Activated T-helper 17 cell treated with anti-CD3 and anti-CD28 coated beads, Interleukin-2, amount 50 U/mL, for 72 hours (primary cell): ENCODE results near the gene EQTN. TPM values are rescaled to one million over a fixed set of nuclear protein-coding genes. Genes with fewer than 3 reads are reported as not detected.

Experiments used
- ATAC-seq: fragments of 150-1000 bp; cut with Tn5 transposase; replicated peaks from 2 replicates; pipeline ENCODE4 v1.10.0; 2021; ENCODE audit warnings: mild to moderate bottlenecking, moderate library complexity
- H3K27ac Mint-ChIP-seq: one replicate; pipeline ENCODE4 v1.8.0; 2022; ENCODE audit warnings: mixed read lengths
- H3K27me3 Mint-ChIP-seq: one replicate; pipeline ENCODE4 v1.8.0; 2022; ENCODE audit warnings: mixed read lengths
- H3K36me3 Mint-ChIP-seq: one replicate; pipeline ENCODE4 v1.8.0; 2022; ENCODE audit warnings: low read depth, mild to moderate bottlenecking, mixed read lengths
- H3K4me1 Mint-ChIP-seq: one replicate; pipeline ENCODE4 v1.8.0; 2022; ENCODE audit warnings: mixed read lengths
- H3K4me3 Mint-ChIP-seq: one replicate; pipeline ENCODE4 v1.8.0; 2022; ENCODE audit warnings: mild to moderate bottlenecking, mixed read lengths
- H3K9me3 Mint-ChIP-seq: one replicate; pipeline ENCODE4 v1.8.0; 2022; ENCODE audit warnings: mixed read lengths
- total RNA-seq, 2 donors: library from RNA; stranded (reverse); gene quantifications; one replicate each; pipeline ENCODE4 v1.2.3, GENCODE V29; 2022

EQTN gene
- total RNA-seq: not detected

DNA sequence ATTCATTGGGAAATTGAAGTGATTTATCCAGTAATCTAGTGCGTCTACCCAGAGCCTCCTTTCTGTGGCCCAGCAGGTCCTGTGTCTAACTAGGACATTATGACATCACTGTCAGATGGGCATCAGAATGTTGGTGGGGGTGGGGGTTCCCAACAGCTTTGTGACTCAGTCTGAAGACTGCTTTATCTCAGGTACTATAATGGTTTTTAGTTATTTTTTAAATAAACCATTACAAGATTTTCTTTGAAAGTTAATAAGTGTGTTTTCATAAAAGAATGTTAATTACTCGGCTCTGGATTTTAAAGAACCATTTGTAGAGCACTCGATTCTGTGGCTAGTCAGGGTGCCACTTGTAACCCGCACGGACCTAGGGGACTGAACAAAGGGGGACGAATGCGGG lies at the start of gene EQTN:
Gene EQTN, minus strand, starts transcription at position 101 of the 400 bp plus-strand sequence. Its CDS starts 95 bp downstream, at position 6.
- H3K4me1 Mint-ChIP-seq: no peaks in the 10 kb centered on the region
- ATAC-seq: no peak
- no peak within 1 kb of the TSS for H3K27ac Mint-ChIP-seq
- no peak within 1 kb of the TSS for H3K4me3 Mint-ChIP-seq
- no peaks in the 10 kb centered on the region for H3K36me3 Mint-ChIP-seq
- peaks cover 4% of the 10 kb centered on the region for H3K27me3 Mint-ChIP-seq
- no peaks in the 10 kb centered on the region for H3K9me3 Mint-ChIP-seq

DNA sequence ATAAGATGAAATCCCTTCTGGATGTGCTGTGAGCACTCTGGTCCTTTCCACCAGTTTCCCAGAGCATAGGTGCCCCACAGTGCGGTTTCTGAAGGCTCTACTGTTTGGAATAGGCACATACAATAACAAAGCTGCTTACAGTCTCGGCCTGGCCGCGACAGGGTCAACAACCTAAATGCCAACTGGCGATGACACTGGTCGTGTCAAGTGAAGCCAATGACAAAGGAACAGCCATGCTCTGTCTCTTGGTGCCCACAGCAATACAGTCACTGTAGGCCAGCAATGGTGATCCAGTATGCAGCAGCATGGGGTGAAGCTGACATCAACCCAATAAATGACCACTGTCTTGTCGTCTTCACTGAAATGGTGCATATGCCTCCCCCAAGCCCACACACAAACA lies 47.8 kb upstream of the EQTN start:
- Mint-ChIP-seq H3K4me3 (no peak overlapping the region), H3K36me3 (no peaks in the 10 kb centered on the region), H3K4me1 (no peaks in the 10 kb centered on the region), H3K27me3 (no peaks in the 10 kb centered on the region), H3K27ac (no peak overlapping the region), H3K9me3 (no peaks in the 10 kb centered on the region)
- ATAC-seq: no peak

DNA sequence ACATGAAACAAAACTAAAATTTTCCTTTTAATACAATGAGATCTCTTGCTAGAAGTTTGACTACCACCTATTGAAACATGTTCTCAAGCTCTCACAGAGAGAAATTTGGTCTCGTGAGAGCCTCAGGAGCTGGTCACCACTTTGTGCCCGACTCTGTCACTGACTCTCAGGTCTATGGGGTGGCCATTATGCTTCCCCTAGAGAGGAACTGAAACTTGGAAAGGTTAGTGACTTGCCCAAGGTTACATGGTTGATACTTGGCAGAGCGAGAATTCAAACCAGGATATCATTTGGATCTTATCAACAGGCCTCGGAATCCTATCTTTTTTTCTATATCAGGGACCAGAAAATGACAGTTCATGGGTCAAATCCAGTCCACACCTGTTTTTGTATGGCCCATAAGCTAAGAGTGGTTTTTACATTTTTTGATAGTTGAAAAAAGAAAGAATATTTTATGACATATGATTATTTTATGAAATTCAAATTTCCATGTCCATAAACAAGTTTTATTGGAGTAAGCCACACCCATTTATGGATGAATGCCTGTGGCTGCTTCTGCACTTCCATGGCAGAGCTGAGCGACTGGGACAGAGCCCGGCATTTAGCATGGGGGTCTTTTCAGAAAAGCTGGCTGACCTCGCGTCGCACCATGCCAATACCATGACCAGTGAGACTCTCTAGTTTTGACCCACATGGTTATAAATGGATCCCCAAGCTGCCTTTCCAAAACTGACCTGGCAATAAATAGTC lies 44.8 kb upstream of the EQTN start:
- Mint-ChIP-seq H3K27ac (no peak overlapping the region), H3K36me3 (no peaks in the 10 kb centered on the region), H3K4me3 (no peak overlapping the region), H3K9me3 (no peaks in the 10 kb centered on the region), H3K27me3 (no peaks in the 10 kb centered on the region), H3K4me1 (no peaks in the 10 kb centered on the region)
- ATAC-seq: no peak

- Mint-ChIP-seq H3K27me3 (no peaks in the 10 kb centered on the region), H3K4me3 (no peak overlapping the region), H3K4me1 (no peaks in the 10 kb centered on the region), H3K36me3 (no peaks in the 10 kb centered on the region), H3K27ac (no peak overlapping the region), H3K9me3 (no peaks in the 10 kb centered on the region)
- no peak for ATAC-seq
Measured at GRCh38 chr9:27340961-27341511, 44.1 kb upstream of the EQTN start.

GRCh38 chr9:27340285-27340674 lies 43.3 kb upstream of the EQTN start:
- Mint-ChIP-seq H3K9me3 (no peaks in the 10 kb centered on the region), H3K36me3 (no peaks in the 10 kb centered on the region), H3K4me3 (no peak overlapping the region), H3K4me1 (no peaks in the 10 kb centered on the region), H3K27ac (no peak overlapping the region), H3K27me3 (no peaks in the 10 kb centered on the region)
- no peak for ATAC-seq

GRCh38 chr9:27339661-27340284 lies 42.8 kb upstream of the EQTN start:
- H3K36me3 Mint-ChIP-seq: no peaks in the 10 kb centered on the region
- no peak overlapping the region for H3K27ac Mint-ChIP-seq
- no peak overlapping the region for H3K4me3 Mint-ChIP-seq
- no peaks in the 10 kb centered on the region for H3K4me1 Mint-ChIP-seq
- no peaks in the 10 kb centered on the region for H3K27me3 Mint-ChIP-seq
- H3K9me3 Mint-ChIP-seq: no peaks in the 10 kb centered on the region
- no peak for ATAC-seq

DNA sequence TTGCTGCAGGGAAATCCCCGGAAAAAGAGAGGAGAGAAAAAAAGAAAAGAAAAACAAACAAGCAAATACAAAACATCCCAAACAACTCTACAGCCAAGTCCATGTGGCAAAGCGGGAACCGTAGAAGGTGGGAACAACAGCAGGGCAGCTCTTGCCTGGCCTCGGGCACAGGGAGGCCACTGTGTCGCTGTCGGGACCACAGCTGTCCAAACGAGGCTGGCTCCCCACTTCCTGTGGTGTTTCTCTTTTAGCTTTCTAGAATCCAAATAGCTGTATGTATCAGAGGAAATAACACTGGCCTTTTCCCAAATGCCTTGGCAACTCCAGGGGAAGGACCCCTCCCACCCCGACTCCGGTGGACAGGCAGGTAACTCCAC lies 41.6 kb upstream of the EQTN start:
- Mint-ChIP-seq H3K4me3 (no peak overlapping the region), H3K36me3 (no peaks in the 10 kb centered on the region), H3K27me3 (no peaks in the 10 kb centered on the region), H3K9me3 (no peaks in the 10 kb centered on the region), H3K4me1 (no peaks in the 10 kb centered on the region), H3K27ac (no peak overlapping the region)
- ATAC-seq: no peak

DNA sequence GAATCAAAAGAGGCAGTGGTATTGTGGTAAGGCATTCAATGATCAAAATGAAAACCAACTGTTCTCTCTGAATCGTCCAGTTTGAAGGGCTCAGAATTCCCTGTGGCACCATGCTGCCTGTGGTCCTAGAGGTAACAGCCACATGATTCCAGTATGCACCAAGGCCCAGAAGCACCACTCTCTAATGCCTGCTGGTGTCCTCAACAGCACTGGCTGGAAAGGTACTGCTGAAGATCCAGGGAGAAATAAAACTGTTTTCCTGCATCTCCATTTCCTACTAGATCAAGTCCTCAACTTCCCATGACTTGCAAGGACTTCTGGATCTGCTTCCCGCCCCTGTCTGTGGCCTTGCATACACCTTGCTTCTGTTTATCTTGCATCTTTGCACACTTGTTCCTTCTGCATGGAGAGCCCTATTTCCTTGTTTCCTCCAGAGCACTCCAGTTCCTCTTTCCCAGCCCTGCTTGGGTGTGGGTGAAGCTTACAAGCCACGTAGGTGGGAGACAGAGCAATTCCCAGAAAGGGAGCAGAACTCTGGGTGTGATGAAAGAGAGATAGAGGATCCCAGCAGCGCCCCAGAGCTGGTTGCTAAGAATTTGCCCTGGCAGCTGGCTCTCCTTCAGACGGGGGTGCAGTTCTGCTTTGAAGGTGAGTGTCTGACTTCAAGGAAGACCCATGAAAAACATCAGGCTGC lies 41.0 kb upstream of the EQTN start:
- no peak for ATAC-seq
- no peaks in the 10 kb centered on the region for H3K4me1 Mint-ChIP-seq
- H3K4me3 Mint-ChIP-seq: no peak overlapping the region
- no peaks in the 10 kb centered on the region for H3K36me3 Mint-ChIP-seq
- no peak overlapping the region for H3K27ac Mint-ChIP-seq
- no peaks in the 10 kb centered on the region for H3K9me3 Mint-ChIP-seq
- no peaks in the 10 kb centered on the region for H3K27me3 Mint-ChIP-seq

DNA sequence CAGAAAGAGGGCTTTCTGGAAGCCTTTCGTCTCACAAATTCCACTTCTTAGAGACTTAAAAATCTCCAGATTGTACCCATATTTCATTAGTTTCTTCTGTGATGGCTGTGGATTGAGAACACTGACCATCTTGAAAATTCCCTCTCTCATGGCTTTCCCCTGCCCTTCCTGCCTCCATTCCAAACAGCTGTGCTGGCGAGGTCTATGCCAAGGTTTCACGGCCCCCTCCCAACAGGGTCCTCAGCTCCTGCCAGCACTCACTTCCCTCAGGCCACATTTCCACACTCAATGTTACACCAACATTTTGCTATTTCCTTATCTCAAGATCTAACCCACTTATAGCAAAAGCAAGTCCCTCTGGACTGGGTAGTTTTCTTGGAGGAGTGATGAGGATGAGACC lies 40.3 kb upstream of the EQTN start:
- H3K4me1 Mint-ChIP-seq: no peaks in the 10 kb centered on the region
- no peak for ATAC-seq
- no peaks in the 10 kb centered on the region for H3K36me3 Mint-ChIP-seq
- no peaks in the 10 kb centered on the region for H3K9me3 Mint-ChIP-seq
- no peaks in the 10 kb centered on the region for H3K27me3 Mint-ChIP-seq
- H3K27ac Mint-ChIP-seq: no peak overlapping the region
- no peak overlapping the region for H3K4me3 Mint-ChIP-seq

DNA sequence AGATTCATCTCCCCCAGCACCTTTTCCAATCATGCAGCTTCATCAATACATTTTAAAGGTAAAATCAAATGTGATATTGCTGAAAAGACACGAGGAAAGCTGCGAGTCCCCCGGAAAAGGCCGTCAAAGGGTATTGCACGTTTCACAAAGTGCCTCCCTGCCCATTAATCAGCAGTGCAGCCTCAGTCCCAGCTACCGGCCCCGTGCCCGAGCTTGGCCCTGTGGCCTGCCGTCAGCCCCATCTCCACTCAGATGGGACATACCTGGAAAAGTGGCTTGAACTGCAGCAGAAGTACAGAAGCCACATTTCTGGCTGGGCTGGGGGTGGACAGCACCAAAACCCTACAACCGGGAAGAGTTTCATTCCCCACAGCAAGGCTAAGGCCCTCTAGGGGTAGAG lies 39.9 kb upstream of the EQTN start:
- Mint-ChIP-seq H3K9me3 (no peaks in the 10 kb centered on the region), H3K4me1 (no peaks in the 10 kb centered on the region), H3K36me3 (no peaks in the 10 kb centered on the region), H3K4me3 (no peak overlapping the region), H3K27ac (no peak overlapping the region), H3K27me3 (no peaks in the 10 kb centered on the region)
- ATAC-seq: no peak

DNA sequence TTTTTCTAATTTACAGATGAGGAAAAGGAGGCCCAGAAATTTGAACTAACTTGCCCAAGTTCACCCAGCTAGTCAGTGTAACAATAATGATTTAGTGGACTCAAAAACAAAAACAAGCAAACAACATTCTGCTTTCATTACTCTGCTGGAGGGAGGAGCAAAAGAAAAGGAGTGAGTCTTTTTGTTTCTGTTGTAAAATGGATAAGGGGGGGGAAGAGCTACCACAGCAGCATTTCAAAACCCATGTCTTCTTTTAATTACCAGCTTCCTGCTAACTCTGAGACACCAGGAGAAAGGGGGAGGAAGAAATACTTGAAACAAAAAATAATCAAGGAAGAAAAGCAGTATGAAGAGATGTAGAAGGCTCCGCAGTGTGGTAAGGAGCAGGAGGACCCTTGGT lies 39.2 kb upstream of the EQTN start:
- Mint-ChIP-seq H3K4me1 (no peaks in the 10 kb centered on the region), H3K4me3 (no peak overlapping the region)
- ATAC-seq: no peak

DNA sequence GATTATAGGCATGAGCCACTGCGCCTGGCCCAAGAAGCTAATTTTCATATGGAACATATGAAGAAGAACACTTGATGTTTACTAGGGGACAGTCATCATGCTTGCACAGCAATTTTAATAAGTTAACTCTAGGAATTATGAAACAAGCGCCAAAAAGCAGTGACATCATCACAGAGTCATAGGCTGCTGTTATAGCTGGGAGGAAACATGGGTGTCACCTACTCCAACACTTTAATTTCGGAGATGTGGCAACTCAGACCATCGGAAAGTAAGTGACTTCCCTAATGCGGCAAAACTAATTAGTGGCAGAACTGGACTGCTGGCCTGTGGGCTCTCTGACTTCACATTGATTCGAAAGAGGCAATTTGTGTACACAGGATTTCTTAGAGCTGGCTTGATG lies 38.1 kb upstream of the EQTN start:
- Mint-ChIP-seq H3K36me3 (no peaks in the 10 kb centered on the region), H3K27me3 (peaks cover 4% of the 10 kb centered on the region), H3K4me1 (no peaks in the 10 kb centered on the region), H3K4me3 (no peak overlapping the region), H3K9me3 (no peaks in the 10 kb centered on the region), H3K27ac (no peak overlapping the region)
- no peak for ATAC-seq

More for the DNA sequence above, 39.2 kb upstream of the EQTN start:
- Mint-ChIP-seq H3K36me3 (no peaks in the 10 kb centered on the region), H3K9me3 (no peaks in the 10 kb centered on the region), H3K27ac (no peak overlapping the region), H3K27me3 (peaks cover 4% of the 10 kb centered on the region)

- Mint-ChIP-seq H3K36me3 (no peaks in the 10 kb centered on the region), H3K27me3 (peaks cover 4% of the 10 kb centered on the region), H3K9me3 (no peaks in the 10 kb centered on the region), H3K4me3 (no peak overlapping the region), H3K4me1 (no peaks in the 10 kb centered on the region), H3K27ac (no peak overlapping the region)
- peak; percentile 61 for ATAC-seq
Measured at GRCh38 chr9:27333241-27334052, 36.5 kb upstream of the EQTN start.

- Mint-ChIP-seq H3K9me3 (no peaks in the 10 kb centered on the region), H3K27ac (no peak overlapping the region), H3K4me1 (no peaks in the 10 kb centered on the region), H3K27me3 (peaks cover 4% of the 10 kb centered on the region), H3K36me3 (no peaks in the 10 kb centered on the region), H3K4me3 (no peak overlapping the region)
- ATAC-seq: no peak
Measured at GRCh38 chr9:27331393-27331792, 34.4 kb upstream of the EQTN start.
